Transverse colon (tissue), 4 donors: ENCODE results near the gene DAND5. TPM values are rescaled to one million over a fixed set of nuclear protein-coding genes. Genes with fewer than 3 reads are reported as not detected.

ENCODE experiments used
- DNase-seq: peaks from one replicate; pipeline ENCODE4 v3.0.0-alpha.2; 2019
- H3K27ac ChIP-seq, 4 donors: fragments of 200-600 bp; sonication (generic); 2 replicates each; pipeline ENCODE4 v1.5.1; 2016 to 2018; ENCODE audit warnings: inconsistent platforms in 4 of 4
- H3K27me3 ChIP-seq: fragments of 200-600 bp; sonication (generic); 2 replicates; pipeline ENCODE4 v1.5.1; 2017; ENCODE audit warnings: inconsistent platforms
- H3K36me3 ChIP-seq, 4 donors: fragments of 200-600 bp; sonication (generic); 2 replicates each; pipeline ENCODE4 v1.5.1; 2017 to 2019; ENCODE audit warnings: inconsistent platforms in 4 of 4
- H3K4me1 ChIP-seq, 4 donors: fragments of 200-600 bp; sonication (generic); 2 replicates each; pipeline ENCODE4 v1.5.1; 2017 to 2020; ENCODE audit warnings: inconsistent platforms in 4 of 4
- H3K4me3 ChIP-seq, 4 donors: fragments of 200-600 bp; sonication (generic); 1 replicate in 1 of 4; 2 replicates in 3 of 4; pipeline versions ENCODE4 v1.5.1 to v1.6.1; 2017 to 2019; ENCODE audit warnings: inconsistent platforms in 4 of 4
- H3K9me3 ChIP-seq, 2 donors: fragments of 200-600 bp; sonication (generic); 2 replicates each; pipeline ENCODE4 v1.5.1; 2017 to 2019; ENCODE audit warnings: inconsistent platforms in 2 of 2
- CTCF ChIP-seq, 5 experiments: fragments of 200-600 bp in 3 of 5; fragments of 450-650 bp in 2 of 5; sonication (generic) in 3 of 5; IDR thresholded peaks; 1 replicate in 2 of 5; 2 replicates in 3 of 5; pipeline ENCODE4 v1.5.1; 2016 to 2017; ENCODE audit warnings: antibody characterized with exemption in 5 of 5, inconsistent platforms in 3 of 5, mild to moderate bottlenecking in 2 of 5, moderate library complexity in 1 of 5
- EP300 ChIP-seq: sonication (generic); formaldehyde crosslinking; IDR thresholded peaks from one replicate; pipeline ENCODE4 v1.6.1; 2017; ENCODE audit warnings: antibody characterized with exemption, low read depth
- POLR2A ChIP-seq: fragments of 450-650 bp; IDR thresholded peaks from one replicate; pipeline ENCODE4 v1.6.1; 2016; ENCODE audit warnings: antibody characterized with exemption, mild to moderate bottlenecking, moderate library complexity
- POLR2AphosphoS5 ChIP-seq, 3 donors: sonication (generic); formaldehyde crosslinking; IDR thresholded peaks; one replicate each; pipeline ENCODE4 v1.6.1; 2016; ENCODE audit warnings: antibody characterized with exemption in 3 of 3
- WGBS, 2 donors: methylation state at CpG; one replicate each; pipeline ENCODE4 v1.1.5; 2018; ENCODE audit warnings: low coverage in 1 of 2; 5-methylcytosine and 5-hydroxymethylcytosine counted together
- in situ Hi-C, 4 donors: fragments of 200-750 bp; cut with MboI; loops; one replicate each; pipeline versions ENCODE4 v1.15.0 to v1.15.1; 2017; ENCODE audit warnings: low sequenced_read_pairs in 3 of 4, low pct_ligation_motif_present in 1 of 4, low pct_unique_long_range_greater_than_20kb in 1 of 4
- intact Hi-C: fragments of 100-400 bp; cut with DNase I; formaldehyde crosslinking; loops from one replicate; pipeline ENCODE4 v1.15.1; 2023; ENCODE audit warnings: low total_unique reads
- total RNA-seq, 4 donors: library from RNA; depleted of rRNA; stranded (reverse); fragments of >200 nt; gene quantifications; one replicate each; pipeline ENCODE4 v1.1.0, GENCODE V29; 2016

Gene DAND5
- total RNA-seq, 4 donors from 2014 or later = 0.27 to 0.32 TPM; not detected in 2

- peaks cover 0 to 15% (median 11%) of the 10 kb centered on the region in 4 donors for H3K4me1 ChIP-seq
- TF ChIP-seq EP300 = no peak
- TF ChIP-seq CTCF (IDR thresholded peaks at IDR 0.05) = no peak
- TF ChIP-seq POLR2A = no peak
- no peak for TF ChIP-seq POLR2AphosphoS5 (IDR thresholded peaks at IDR 0.05)
- DNase-seq = no peak
- H3K4me3 ChIP-seq = no peak overlapping the region
- H3K27ac ChIP-seq = no peak overlapping the region
- H3K27me3 ChIP-seq = no peaks in the 10 kb centered on the region
- H3K9me3 ChIP-seq = no peaks in the 10 kb centered on the region
- WGBS, 2 donors = 58 to 68% methylated on average over 3 of the region's 3 CpGs
- no peaks in the 10 kb centered on the region for H3K36me3 ChIP-seq
- in situ Hi-C loops = loop anchor here (5.0 to 25.0 kb wide), 6 partner anchors 55 to 285 kb away; no protein-coding TSS in a partner anchor
- intact Hi-C loops = loop anchor here (2.0 to 5.0 kb wide), 2 partner anchors 113 to 282 kb away; no protein-coding TSS in a partner anchor
These were observed 10.6 kb downstream of the DAND5 start for GRCh38 chr19:12979974-12980373.

GRCh38 chr19:12982648-12983047 is 13.3 kb downstream of the DAND5 start:
- H3K36me3 ChIP-seq = no peaks in the 10 kb centered on the region
- WGBS, 2 donors = 73 to 89% methylated on average over 6 of the region's 6 CpGs
- no peak overlapping the region for H3K27ac ChIP-seq
- no peaks in the 10 kb centered on the region for H3K9me3 ChIP-seq
- no peak for DNase-seq
- no peak for TF ChIP-seq POLR2A
- no peak for TF ChIP-seq EP300
- TF ChIP-seq POLR2AphosphoS5 (IDR thresholded peaks at IDR 0.05) = no peak
- no peak for TF ChIP-seq CTCF (IDR thresholded peaks at IDR 0.05)
- H3K4me1 ChIP-seq = peaks cover 5 to 21% (median 19%) of the 10 kb centered on the region in 4 donors
- H3K4me3 ChIP-seq = no peak overlapping the region
- intact Hi-C loops = no loop called here
- no peaks in the 10 kb centered on the region for H3K27me3 ChIP-seq
- in situ Hi-C loops = loop anchor here (10.0 to 25.0 kb wide), 3 partner anchors 52 to 105 kb away; no protein-coding TSS in a partner anchor

GRCh38 chr19:12983091-12983490 is 13.7 kb downstream of the DAND5 start:
- H3K27me3 ChIP-seq = no peaks in the 10 kb centered on the region
- H3K4me1 ChIP-seq = peaks cover 5 to 21% (median 18%) of the 10 kb centered on the region in 4 donors
- TF ChIP-seq POLR2A (no peak), POLR2AphosphoS5 (IDR thresholded peaks at IDR 0.05) (no peak), CTCF (IDR thresholded peaks at IDR 0.05) (no peak), EP300 (no peak)
- intact Hi-C loops (no loop called here), in situ Hi-C loops (loop anchor here (10.0 to 25.0 kb wide), 3 partner anchors 52 to 104 kb away; no protein-coding TSS in a partner anchor)
- H3K4me3 ChIP-seq = peak overlapping the region in 2 of 4 donors; percentile 15 to 39
- no peaks in the 10 kb centered on the region for H3K9me3 ChIP-seq
- H3K27ac ChIP-seq = no peak overlapping the region
- no peak for DNase-seq
- 40 to 50% methylated on average over 8 to 10 of the region's 10 CpGs for WGBS, 2 donors
- H3K36me3 ChIP-seq = no peaks in the 10 kb centered on the region

GRCh38 chr19:12983542-12984142 is 14.3 kb downstream of the DAND5 start:
- intact Hi-C loops = no loop called here
- WGBS, 2 donors = 7 to 8% methylated on average over 3 to 51 of the region's 51 CpGs
- peaks cover 5 to 21% (median 18%) of the 10 kb centered on the region in 4 donors for H3K4me1 ChIP-seq
- peak; percentile 85 for DNase-seq
- H3K27me3 ChIP-seq = no peaks in the 10 kb centered on the region
- in situ Hi-C loops = loop anchor here (10.0 to 25.0 kb wide), 3 partner anchors 51 to 104 kb away; no protein-coding TSS in a partner anchor
- H3K4me3 ChIP-seq = peak overlapping the region in 2 of 4 donors; percentile 15 to 39
- TF ChIP-seq EP300 = no peak
- TF ChIP-seq POLR2A = no peak
- peak; percentile 94 to 99 (median 96) for TF ChIP-seq CTCF (IDR thresholded peaks at IDR 0.05)
- TF ChIP-seq POLR2AphosphoS5 (IDR thresholded peaks at IDR 0.05) = peak in 2 of 3 donors; percentile 69 to 83
- no peak overlapping the region for H3K27ac ChIP-seq
- no peaks in the 10 kb centered on the region for H3K9me3 ChIP-seq
- H3K36me3 ChIP-seq = no peaks in the 10 kb centered on the region
